Stimulated activated CD4-positive, alpha-beta T cell treated with anti-CD3 and anti-CD28 coated beads, TNF-alpha, amount 100 ng/mL, for 1 hour (primary cell): ENCODE results near the gene REC114.
"Not testable (repeated sequence)": the region's sequence is repeated elsewhere in the genome, so short reads cannot be mapped to it uniquely, and the experiment has no call there.

ENCODE experiments used
- DNase-seq, 3 donors: peaks; one replicate each; pipeline ENCODE4 v3.0.0-alpha.2; 2020; ENCODE audit warnings: low read depth in 3 of 3, low spot score in 1 of 3

The REC114 gene

GRCh38 chr15:73522011-73522410 is 79.0 kb downstream of the REC114 start:
- no peak for DNase-seq

DNA sequence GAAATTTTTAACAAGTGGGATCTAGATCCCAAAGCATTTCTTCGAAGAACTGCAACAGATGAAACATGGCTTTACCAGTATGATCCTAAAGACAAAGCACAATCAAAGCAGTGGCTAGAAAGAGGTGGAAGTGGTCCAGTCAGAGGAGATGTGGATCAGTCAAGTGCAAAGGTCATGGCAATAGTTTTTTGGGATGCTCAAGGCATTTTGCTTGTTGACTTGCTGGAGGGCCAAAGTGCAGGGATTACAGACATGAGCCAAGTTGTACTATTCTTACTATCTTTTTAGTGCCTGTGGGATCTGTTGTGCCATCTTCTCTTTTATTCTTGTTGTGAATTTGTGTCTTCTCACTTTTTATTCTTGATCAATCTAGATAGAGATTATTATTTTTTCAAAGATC is 82.0 kb downstream of the REC114 start:
- DNase-seq, result no peak

- DNase-seq, result no peak
Observed at GRCh38 chr15:73527598-73527997, 84.6 kb downstream of the REC114 start.

GRCh38 chr15:73530649-73531048 is 87.7 kb downstream of the REC114 start:
- DNase-seq, result no peak

DNA sequence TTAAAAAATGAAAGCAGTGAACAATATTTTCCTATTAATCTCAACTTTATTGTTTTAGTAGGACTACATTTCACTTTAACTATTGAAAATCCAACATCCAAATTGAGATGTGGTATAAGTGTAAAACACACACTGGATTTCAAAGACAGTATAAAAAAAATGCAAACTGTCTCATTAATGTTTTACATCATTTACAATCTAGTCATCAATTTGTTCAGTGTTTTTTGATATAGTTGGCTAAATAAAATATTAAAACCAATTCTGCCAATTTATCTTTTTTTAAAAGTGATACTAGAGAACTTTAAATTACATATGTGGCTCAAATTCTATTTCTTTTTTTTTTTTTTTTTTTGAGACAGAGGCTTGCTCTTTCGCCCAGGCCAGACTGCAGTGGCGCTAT is 95.2 kb downstream of the REC114 start:
- no peak for DNase-seq

- no peak for DNase-seq
Observed at GRCh38 chr15:73538563-73539211, 95.7 kb downstream of the REC114 start.

DNA sequence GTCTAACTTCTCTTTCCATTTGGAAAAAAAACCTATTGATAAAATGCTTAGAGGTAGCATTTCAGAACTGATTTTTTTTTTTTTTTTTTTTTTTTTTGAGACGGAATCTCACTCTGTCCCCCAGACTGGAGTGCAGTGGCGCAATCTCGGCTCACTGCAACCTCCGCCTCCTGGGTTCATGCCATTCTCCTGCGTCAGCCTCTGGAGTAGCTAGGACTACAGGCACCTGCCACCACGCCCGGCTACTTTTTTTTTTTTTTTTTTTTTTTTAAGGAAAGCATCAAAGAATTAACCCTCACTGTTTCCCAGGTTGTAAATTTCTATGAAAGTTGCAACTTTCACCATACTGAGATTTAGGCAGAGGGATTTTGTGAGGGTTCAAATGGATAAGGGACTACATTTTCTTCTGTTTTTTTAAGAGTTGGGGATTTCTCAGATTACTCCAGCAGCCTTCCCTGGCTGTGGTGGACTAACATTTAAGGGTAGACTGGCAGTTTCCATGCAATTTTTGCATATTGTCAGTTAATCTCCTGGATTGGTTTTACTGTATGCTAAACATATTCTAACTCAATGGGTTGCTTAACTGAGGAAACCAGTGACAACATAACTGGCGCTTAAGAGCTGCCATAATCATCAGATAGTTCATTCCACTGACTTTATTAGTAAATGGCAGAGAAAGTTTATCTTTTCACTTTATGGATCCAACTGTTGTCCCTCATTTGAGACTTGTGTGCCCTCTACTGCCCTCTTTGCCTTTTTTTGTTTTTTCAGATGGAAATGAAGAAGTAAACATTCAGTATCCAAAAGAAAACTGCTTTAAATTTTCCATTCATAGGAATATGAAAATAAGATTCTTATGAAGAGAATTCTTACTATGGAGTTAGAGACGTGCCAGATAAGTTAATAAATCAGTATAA is 96.5 kb downstream of the REC114 start:
- DNase-seq, result no peak

DNA sequence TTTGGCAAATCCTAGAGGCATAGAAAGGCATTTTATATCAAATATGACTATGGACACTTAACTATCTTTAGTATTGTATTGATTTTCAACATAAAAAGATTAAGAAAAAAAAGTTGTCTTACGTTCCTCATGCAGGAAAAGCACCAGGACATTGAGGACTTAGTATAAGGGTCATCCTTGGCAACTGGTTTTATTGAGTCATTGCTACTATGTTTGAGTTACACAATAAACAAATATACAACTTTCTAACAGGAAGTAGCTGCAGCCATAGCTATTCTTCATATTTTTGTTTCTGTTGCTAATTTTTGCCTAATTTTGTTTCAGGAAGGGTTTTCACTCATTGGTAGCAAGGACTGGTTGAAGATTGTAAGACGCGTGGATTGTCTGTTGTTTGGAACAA is 97.2 kb downstream of the REC114 start:
- no peak for DNase-seq

DNA sequence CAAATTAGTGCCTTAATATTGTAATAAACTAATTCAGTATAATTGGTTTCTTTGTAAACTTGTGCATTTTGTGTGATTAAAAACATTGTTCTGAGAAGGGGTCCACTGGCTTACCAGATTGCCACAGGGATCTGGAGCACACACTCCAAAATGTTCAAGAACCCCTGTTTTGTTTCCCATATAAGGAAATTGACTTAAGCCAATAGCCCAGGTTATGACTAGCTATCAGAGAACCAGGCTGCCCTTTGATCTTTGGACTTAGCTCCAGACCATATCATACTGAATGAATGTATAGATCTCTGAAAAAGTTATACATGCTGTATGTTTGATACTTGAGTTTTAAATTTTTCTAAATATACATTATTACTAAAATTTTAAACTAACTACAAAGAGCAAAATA is 98.5 kb downstream of the REC114 start:
- no peak for DNase-seq

- DNase-seq, result not testable (repeated sequence)
Observed at GRCh38 chr15:73548925-73549324, 106.0 kb downstream of the REC114 start.

DNA sequence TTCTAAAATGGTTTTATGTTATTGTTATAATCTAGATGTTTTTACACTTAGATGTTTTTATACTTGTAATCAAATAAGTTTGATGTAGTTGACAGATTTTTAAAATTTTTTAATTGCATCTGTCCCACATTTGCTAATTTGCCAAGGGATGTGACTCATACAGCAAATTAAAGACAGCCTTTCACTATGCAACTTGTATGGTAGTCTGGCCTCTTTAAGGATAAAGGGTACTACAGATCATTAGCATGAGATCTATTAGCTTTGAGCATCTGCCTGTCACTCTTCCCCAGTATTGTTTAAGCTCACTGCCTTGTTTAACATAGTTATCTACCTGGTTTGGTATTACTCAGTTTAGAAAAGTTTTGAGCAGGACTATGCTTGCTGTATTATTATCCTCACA is 107.2 kb downstream of the REC114 start:
- DNase-seq, result no peak

DNA sequence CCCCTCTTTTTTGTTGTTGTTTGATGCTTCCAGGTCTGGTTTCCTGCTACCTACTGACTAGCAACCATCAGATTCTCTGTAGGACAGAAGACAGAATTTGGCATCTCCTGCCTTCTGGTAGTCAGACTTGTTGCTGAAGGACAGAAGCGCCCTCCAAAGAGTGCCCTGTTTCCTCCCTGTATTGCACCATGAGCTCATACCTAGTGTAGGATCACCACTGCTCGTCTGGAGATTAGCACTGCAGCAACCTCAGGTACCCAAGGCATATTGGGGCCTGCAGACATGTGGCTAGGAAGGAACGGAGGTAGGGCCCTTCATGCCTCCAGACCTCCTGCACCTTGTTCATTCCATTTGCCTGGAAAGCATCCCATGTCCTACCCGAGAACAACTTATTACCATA is 112.1 kb downstream of the REC114 start:
- DNase-seq, result no peak

DNA sequence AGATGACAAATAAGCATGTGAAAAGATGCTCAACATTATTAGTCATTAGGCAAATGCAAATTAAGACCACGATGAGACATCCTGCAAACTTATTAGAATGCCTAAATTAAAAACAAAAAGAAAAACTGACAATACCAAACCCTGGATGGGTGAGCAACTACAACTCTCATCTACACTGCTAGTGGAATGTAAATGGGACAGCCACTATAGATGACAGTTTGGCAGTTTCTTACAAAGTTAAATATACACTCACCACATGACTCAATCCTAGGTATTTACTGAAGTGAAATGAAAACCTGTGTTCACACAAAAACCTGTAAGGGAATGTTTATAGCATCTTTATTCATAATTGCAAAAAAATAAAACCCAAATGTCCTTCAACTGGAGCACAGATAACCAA is 115.6 kb downstream of the REC114 start:
- DNase-seq, result no peak

DNA sequence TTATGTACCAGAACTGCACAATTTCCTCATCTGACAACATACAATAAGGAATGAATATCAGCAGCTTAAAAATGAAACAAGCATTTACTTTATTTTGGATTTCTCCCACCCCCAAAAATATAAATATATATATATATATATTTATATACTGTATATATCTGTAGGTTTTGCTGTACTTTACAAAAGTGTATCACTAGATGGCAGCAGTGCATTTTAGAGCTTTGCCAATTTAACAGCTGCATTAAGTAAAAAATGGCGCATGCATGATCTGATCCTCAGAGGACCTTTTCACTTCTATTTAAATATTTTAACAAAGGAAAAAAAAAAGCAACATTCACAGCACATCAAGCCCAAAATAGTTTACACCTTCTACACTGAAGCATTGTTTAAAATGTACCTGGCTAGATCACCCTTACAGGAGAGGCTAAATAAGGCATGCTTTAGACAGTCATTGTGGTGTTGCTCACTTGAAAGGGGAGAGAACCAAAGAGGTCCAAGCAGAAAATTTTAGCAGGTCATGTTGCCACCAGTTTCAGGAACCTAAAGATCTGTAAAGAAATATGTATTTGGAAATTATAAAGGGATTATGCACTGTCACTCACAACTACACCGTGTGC is 117.6 kb downstream of the REC114 start:
- no peak for DNase-seq

GRCh38 chr15:73564255-73564654 is 121.3 kb downstream of the REC114 start:
- DNase-seq, result no peak

DNA sequence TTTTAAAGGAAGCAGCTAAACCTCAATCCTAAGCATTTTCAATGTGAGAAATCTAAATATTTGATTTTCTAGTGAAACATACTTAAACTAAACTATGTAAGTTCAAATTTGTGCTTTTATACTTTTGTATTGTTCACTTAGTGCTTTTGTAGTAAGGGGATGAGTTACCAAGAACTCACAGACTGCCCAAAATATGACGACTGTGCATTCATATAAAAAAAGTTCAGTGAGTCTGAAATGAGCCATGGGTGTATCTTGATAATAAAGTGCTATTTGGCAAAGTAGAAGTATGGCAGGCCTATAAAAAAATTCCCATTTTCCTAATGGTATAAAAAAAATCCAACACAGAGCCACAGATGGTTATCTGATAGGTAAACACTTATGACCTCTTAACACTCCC is 124.1 kb downstream of the REC114 start:
- no peak for DNase-seq

- DNase-seq, result no peak
Observed at GRCh38 chr15:73568564-73569280, 125.8 kb downstream of the REC114 start.

DNA sequence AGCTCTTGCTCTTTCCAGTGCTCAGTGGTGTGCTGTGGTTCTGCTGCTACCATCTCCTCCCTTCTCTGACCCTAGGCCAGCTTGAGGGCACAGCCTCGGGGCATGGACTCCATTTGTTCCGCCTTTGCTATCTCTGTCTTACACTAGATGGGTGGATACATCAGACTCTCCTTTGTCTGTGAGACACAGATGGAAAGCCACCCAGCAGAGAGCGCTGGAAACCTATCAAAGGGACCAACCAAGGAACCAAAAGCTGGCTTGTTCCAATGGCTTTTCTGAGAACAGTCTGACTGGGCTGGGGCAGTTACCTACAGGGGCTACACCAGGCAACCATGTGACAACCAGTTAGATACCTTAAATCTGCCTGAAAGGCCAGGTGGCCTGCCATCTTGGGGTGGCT is 126.4 kb downstream of the REC114 start:
- no peak for DNase-seq

DNA sequence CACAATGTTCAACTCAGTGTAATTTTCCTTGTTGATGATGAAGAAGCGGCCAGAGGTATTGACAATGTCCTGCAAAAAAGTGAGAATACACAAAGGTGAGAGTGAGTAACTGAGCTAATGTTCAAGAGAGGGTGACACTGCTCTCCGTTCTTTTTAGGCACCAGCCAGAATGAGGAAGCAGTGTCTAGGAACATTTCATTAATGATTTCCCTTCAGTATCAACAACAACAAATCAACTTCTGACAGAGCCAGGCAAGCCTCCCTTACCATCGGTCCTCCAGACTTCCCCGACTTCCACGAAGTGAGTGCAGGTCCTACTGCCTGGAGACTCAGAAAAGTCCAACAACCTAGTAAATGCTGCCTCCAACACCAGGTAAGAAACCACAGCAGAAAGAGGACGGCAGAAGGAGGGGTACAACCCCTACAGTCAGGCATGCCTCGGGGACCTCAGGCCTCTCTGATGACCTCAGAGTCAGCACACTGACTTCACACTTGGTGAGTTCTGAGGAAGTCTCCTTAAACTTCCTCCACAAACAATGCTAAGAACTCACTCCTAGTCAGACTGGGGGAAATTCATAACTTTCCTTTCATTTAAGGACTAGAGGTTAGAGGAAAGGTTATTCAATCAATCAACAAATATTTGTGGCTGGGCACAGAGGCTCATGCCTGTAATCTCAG is 127.5 kb downstream of the REC114 start:
- no peak for DNase-seq

DNA sequence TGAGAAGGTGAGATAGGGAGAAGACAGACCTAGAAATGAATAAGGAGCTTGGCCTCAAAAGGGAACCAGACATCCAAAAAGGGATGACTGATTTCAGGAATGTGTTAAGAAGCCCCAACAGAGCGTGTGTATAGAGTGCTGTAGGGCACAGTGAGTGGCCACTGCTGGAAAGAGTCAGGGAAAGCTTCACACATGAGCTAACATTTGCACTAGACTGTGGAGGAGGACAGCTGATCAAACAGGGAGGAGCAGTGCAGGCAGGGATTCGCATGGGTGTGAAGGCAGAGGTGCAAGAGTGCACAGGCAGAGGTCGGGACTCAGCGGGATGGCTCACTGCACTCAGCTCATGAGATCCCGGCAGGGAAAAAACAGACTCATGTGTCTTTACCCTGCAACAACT is 128.4 kb downstream of the REC114 start:
- DNase-seq, result no peak

- no peak for DNase-seq
Observed at GRCh38 chr15:73572296-73572695, 129.3 kb downstream of the REC114 start.
